OCI-LY7 (cell line): ENCODE results near the gene CGN. TPM values are rescaled to one million over a fixed set of nuclear protein-coding genes. Genes with fewer than 3 reads are reported as not detected.
A peak's percentile ranks its signal among the peaks of the same experiment; 100 is the strongest.

Source experiments
- BruUV-seq: library from RNA; stranded (reverse); fragments of 400-500 nt; replicated peaks from 2 replicates; lab custom pipeline; 2021; lab: Mats Ljungman, UMichigan
- CTCF ChIA-PET: fragments of 300-600 bp; sonication (Branson Sonifier 250); formaldehyde crosslinking; loops from one replicate; lab custom pipeline; 2022; ENCODE audit warnings: antibody characterized with exemption; ENCODE audit not compliant: unreplicated experiment; lab: Charles Lee
- POLR2A ChIA-PET: fragments of 300-600 bp; sonication (Branson Sonifier 250); formaldehyde crosslinking; loops from one replicate; lab custom pipeline; 2022; ENCODE audit warnings: antibody characterized with exemption; lab: Charles Lee
- DNase-seq: peaks from one replicate; pipeline ENCODE4 v3.0.0-alpha.2; 2015; ENCODE audit warnings: low spot score
- H2AFZ ChIP-seq: fragments of 200-600 bp; sonication (generic), shearing (Covaris generic); 2 replicates; pipeline ENCODE4 v1.6.1; 2014; ENCODE audit warnings: mild to moderate bottlenecking, antibody characterized with exemption, low read length, moderate library complexity
- H3K27ac ChIP-seq: fragments of 200-600 bp; sonication (generic); 2 replicates; pipeline ENCODE4 v1.5.1; 2014; ENCODE audit warnings: mixed run types, low read depth, mild to moderate bottlenecking, moderate library complexity, low read length, inconsistent platforms; ENCODE audit not compliant: poor library complexity, severe bottlenecking
- H3K36me3 ChIP-seq: fragments of 200-600 bp; sonication (generic); 2 replicates; pipeline ENCODE4 v1.6.1; 2014; ENCODE audit warnings: mild to moderate bottlenecking, antibody characterized with exemption, low read length, moderate library complexity, mixed read lengths; ENCODE audit not compliant: insufficient read depth
- H3K4me1 ChIP-seq: fragments of 200-600 bp; sonication (generic); 2 replicates; pipeline ENCODE4 v1.5.1; 2014; ENCODE audit warnings: mild to moderate bottlenecking, low read length; ENCODE audit not compliant: insufficient read depth, poor library complexity, severe bottlenecking
- H3K4me2 ChIP-seq: fragments of 200-600 bp; sonication (generic); 2 replicates; pipeline ENCODE4 v1.6.1; 2014; ENCODE audit warnings: mild to moderate bottlenecking, low read length
- H3K4me3 ChIP-seq: fragments of 200-600 bp; sonication (generic); 2 replicates; pipeline ENCODE4 v1.5.1; 2014; ENCODE audit warnings: mild to moderate bottlenecking, low read depth, low read length; ENCODE audit not compliant: poor library complexity, severe bottlenecking
- H3K79me2 ChIP-seq: fragments of 200-600 bp; sonication (generic); 2 replicates; pipeline ENCODE4 v1.6.1; 2016; ENCODE audit warnings: low read depth, mild to moderate bottlenecking, low read length, moderate library complexity, mixed read lengths; ENCODE audit not compliant: insufficient read depth
- H3K9me2 ChIP-seq: fragments of 200-600 bp; sonication (generic); 2 replicates; pipeline ENCODE4 v1.6.1; 2016; ENCODE audit warnings: mild to moderate bottlenecking, low read length, mixed read lengths; ENCODE audit not compliant: insufficient read depth
- H3K9me3 ChIP-seq: fragments of 200-600 bp; sonication (generic); 2 replicates; pipeline ENCODE4 v1.6.1; 2014; ENCODE audit warnings: mild to moderate bottlenecking, mixed run types, low read length, mixed read lengths
- H4K20me1 ChIP-seq: fragments of 200-600 bp; sonication (generic); 2 replicates; pipeline ENCODE4 v1.6.1; 2014; ENCODE audit warnings: mild to moderate bottlenecking, antibody characterized with exemption, low read length, moderate library complexity, mixed read lengths; ENCODE audit not compliant: insufficient read depth
- EZH2phosphoT487 ChIP-seq: fragments of 200-600 bp; sonication (generic); IDR thresholded peaks from 2 replicates; pipeline ENCODE4 v1.6.1; 2018; ENCODE audit warnings: low read depth, borderline replicate concordance, mild to moderate bottlenecking, mixed run types, antibody characterized with exemption, low read length, moderate library complexity, mixed read lengths
- intact Hi-C: fragments of 100-400 bp; cut with micrococcal nuclease; formaldehyde crosslinking; loops from one replicate; pipeline ENCODE4 v1.10.0; 2022; ENCODE audit not compliant: unreplicated experiment
- total RNA-seq, 2 experiments: library from RNA; depleted of rRNA in 1 of 2; stranded (reverse); fragments of >200 nt in 1 of 2; shearing (Covaris generic) in 1 of 2; gene quantifications; 2 replicates each; pipeline ENCODE4 v1.2.3, GENCODE V29; 2014 to 2022
- TF ChIP-seq, protein P1 (sequence below): fragments of 200-600 bp; sonication (generic); conservative IDR thresholded peaks from 2 replicates; pipeline ENCODE4 v1.5.1; 2014; ENCODE audit warnings: mild to moderate bottlenecking, antibody characterized with exemption, low read length, moderate library complexity, mixed read lengths

The CGN gene
- total RNA-seq, 2 experiments from 2014 or later, result 1.7 to 5.5 TPM

DNA sequence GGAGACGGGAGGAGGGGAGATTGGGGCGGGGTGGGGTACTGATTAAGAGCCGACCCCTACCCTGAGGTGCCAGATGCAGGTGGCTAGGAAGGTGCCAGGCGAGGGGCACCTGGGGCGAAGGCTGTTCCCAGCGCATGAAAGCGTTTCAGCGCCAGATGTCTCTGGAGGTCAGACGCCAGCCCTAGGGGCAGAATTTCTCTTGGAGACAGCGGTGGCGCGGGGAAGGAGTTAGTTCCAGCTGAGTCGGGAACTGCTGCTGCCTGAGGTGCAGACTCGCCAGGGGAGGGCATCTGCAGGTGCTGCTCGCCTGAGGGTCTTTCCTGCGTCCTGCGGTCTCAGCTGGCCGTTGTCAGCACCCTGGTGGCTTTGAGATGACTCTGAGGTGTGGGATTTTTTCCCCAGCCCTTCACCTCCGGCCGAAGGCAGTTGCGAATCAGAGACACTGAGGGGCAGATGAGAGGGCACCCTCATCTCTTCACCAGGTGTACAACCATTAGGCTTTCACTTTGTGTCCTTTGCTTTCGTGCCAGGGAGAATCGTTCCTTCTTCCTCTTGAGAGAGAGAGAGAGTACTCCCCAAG lies 539 bp downstream of the CGN start:
- Histone ChIP-seq H3K79me2 (no peaks in the 10 kb centered on the region), H3K9me2 (no peaks in the 10 kb centered on the region), H3K4me2 (peak overlapping the region; percentile 73), H3K9me3 (no peaks in the 10 kb centered on the region), H3K27ac (peak overlapping the region; percentile 4), H4K20me1 (no peaks in the 10 kb centered on the region), H3K4me3 (peak overlapping the region; percentile 69), H2AFZ (peak overlapping the region; percentile 93; the same call in 1 of the 2 replicates), H3K36me3 (no peaks in the 10 kb centered on the region), H3K4me1 (peaks cover 32% of the 10 kb centered on the region)
- CTCF ChIA-PET, result interaction anchor here (0.8 to 0.9 kb wide), 2 partner anchors 12 to 52 kb away, joined by 3 read pairs; partner anchors contain the start of gene POGZ
- no TSS peak for BruUV-seq
- POLR2A ChIA-PET, result interaction anchor here (0.6 to 1.9 kb wide), 7 partner anchors 10 to 278 kb away, joined by 3 to 7 read pairs (median 3); no protein-coding TSS in a partner anchor
- DNase-seq, result peak; percentile 59
- intact Hi-C loops, result loop anchor here (5.0 kb wide), 1 partner anchor 164 kb away; the partner anchor contains the start of gene RFX5
- TF ChIP-seq, protein P1, sequence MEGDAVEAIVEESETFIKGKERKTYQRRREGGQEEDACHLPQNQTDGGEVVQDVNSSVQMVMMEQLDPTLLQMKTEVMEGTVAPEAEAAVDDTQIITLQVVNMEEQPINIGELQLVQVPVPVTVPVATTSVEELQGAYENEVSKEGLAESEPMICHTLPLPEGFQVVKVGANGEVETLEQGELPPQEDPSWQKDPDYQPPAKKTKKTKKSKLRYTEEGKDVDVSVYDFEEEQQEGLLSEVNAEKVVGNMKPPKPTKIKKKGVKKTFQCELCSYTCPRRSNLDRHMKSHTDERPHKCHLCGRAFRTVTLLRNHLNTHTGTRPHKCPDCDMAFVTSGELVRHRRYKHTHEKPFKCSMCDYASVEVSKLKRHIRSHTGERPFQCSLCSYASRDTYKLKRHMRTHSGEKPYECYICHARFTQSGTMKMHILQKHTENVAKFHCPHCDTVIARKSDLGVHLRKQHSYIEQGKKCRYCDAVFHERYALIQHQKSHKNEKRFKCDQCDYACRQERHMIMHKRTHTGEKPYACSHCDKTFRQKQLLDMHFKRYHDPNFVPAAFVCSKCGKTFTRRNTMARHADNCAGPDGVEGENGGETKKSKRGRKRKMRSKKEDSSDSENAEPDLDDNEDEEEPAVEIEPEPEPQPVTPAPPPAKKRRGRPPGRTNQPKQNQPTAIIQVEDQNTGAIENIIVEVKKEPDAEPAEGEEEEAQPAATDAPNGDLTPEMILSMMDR, result peak; percentile 22; the same call in 1 of the 2 replicates
- no peak for TF ChIP-seq EZH2phosphoT487

DNA sequence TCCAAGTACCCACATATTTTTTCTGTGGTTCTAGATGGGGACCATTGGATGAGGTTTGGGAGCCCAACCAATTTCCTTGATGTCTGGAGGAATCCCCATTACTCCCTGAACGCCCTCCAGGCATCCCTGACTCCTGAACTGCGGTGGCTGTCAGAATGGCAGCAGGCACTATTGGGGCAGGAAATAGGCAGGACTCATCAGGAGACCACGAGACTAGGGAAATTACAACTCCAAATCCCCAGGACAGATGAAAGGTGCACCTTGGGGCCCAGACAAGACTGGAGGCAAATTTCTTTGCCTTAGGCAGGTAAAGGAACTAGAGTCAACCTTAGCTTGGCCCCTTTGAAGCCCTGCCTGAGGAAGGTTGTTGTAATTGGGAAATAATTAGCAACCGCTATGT lies 1.1 kb downstream of the CGN start:
- Histone ChIP-seq H3K9me2 (no peaks in the 10 kb centered on the region), H3K4me1 (peaks cover 32% of the 10 kb centered on the region), H3K27ac (no peak overlapping the region), H3K4me3 (peak overlapping the region; percentile 69), H3K4me2 (peak overlapping the region; percentile 73), H3K9me3 (no peaks in the 10 kb centered on the region), H3K79me2 (no peaks in the 10 kb centered on the region), H4K20me1 (no peaks in the 10 kb centered on the region), H2AFZ (peak overlapping the region; percentile 93; the same call in 1 of the 2 replicates), H3K36me3 (no peaks in the 10 kb centered on the region)
- intact Hi-C loops, result loop anchor here (5.0 kb wide), 1 partner anchor 165 kb away; the partner anchor contains the start of gene RFX5
- no peak for TF ChIP-seq EZH2phosphoT487
- TF ChIP-seq, protein P1, result no peak
- ChIA-PET POLR2A (interaction anchor here (1.9 kb wide), 1 partner anchor 11 kb away, joined by 7 read pairs; no protein-coding TSS in a partner anchor), CTCF (interaction anchor here (0.9 kb wide), 1 partner anchor 11 kb away, joined by 3 read pairs; no protein-coding TSS in a partner anchor)
- no TSS peak for BruUV-seq
- DNase-seq, result no peak
